HG02981 (cell line): Measurements from ENCODE around the gene TULP3.

Source experiments
- ATAC-seq: cut with Tn5 transposase; IDR thresholded peaks from one replicate; pipeline ENCODE4 v1.9.1; 2021; ENCODE audit warnings: mild to moderate bottlenecking, moderate library complexity; ENCODE audit not compliant: unreplicated experiment

Gene TULP3

DNA sequence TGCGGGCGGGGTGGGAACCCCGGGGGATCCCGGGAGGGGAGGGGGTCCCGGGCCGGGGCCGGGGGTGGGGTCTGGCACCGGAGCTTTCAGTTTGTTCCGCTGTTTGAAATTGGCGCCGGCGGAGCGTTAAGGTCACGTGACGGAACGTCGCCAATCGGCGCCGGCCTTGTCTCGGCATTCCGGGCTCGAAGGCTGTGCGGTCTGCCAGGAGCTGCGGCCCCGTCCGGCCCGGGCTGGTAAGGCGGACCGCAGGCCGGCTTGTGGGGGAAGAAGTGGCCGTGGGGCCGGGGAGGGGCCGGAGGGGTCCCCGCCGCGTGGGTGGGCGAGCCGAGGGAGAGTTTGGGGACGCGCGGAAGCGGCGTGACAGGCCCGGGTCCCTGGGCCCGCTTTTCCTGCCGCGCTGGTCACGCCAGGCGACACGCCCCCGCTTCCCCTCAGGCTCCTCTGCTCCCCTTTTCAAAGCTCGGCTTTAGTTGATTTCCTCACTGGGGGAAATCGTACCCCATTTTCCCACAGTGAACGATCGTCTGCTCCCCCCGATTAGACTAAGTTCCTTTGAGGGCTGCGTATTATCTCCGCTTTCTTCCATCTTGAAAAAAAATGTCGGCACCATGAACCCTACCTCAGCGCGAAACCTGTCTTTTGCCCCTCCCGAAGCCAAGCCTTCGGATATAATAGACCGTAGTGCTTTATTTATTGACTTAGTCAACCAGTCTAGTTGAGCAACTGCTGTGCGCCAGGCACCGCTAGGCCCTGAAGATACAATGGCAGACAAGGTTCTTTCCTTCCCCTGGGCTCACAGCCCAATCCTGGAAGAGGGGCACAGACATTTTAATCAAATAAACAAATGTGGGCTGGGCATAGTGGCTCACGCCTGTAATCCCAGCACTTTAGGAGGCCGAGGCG, 13.4 kb upstream of the TULP3 start, which contains the start of the genes FOXM1 and RHNO1:
FOXM1 (minus strand) TSS at position 128 of the 906 bp plus-strand sequence. CDS start 2,696 bp downstream, outside the sequence.
RHNO1 (plus strand) TSS at position 177 of the 906 bp plus-strand sequence. CDS start 8,144 bp downstream, outside the sequence.
- ATAC-seq, result peak; percentile 71

DNA sequence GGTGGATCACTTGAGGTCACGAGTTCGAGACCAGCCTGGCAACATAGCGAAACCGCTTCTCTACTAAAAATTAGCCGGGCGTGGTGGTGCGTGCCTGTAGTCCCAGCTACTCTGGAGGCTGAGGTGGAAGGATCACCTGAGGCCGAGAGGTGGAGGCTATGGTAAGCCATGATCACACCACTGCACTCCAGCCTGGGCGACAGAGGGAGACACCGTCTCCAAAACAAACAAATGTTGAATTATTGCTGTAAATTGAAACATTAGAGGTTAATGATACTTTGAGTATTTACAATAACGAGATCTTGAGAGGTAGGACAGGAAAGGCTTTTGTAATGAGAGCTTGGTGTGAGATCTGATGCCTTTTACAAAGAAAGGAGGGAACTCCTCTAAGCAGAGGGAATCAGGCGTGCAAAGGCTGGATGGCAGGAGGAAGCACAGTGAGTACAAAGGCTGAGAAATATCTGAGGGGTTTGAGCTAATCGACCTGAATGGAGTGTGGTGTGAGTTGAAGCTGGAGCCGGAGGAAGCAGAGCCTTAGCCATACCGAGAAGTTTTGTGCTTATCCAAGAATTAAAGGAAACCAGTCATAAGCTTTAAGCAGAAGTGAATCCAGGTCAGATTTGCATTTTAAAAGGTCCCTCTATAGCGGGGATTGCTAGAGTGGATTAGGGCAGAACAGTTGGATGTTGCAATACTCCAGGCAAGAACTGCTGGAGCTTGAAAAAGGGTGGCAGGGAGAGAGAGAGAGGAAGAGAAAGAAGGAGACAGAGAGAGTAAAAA, 12.5 kb upstream of the TULP3 start:
- no peak for ATAC-seq

DNA sequence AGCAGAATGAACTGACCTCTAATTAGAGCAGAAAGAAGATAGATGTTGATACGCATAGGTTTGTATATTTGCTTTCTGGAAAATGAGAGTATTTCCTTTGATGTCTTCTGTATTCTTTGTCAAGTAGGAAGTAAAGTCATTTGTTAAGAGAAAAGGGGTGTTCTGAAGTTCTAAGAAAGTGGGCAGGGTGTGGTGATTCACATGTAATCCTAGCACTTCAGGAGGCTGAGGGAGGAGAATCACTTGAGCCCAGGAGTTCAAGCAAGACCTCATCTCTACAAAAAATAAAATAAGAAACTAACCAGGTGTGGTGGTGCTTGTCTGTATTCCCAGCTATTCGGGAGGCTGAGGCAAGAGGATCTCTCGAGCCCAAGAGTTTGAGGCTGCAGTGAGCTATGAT, 10.8 kb upstream of the TULP3 start:
- no peak for ATAC-seq

DNA sequence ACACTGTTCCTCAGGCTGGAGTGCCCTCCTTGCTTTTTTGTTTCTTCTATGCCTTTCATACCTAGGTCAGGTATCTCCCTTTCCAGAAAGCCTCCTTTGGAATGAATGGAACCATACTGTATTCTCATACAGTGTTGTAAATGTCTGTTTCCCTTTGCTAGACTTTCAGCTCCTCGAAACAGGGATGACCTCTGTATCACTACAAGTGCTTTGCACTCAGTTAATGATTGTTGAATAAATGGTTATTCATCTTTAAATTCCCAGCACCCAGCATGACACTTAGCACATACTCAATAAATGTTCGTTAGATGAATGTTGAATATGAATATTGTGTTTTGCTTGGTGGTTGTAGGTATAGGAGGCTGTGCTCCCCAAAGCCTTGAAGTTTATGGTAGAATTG, 5.9 kb upstream of the TULP3 start:
- no peak for ATAC-seq

DNA sequence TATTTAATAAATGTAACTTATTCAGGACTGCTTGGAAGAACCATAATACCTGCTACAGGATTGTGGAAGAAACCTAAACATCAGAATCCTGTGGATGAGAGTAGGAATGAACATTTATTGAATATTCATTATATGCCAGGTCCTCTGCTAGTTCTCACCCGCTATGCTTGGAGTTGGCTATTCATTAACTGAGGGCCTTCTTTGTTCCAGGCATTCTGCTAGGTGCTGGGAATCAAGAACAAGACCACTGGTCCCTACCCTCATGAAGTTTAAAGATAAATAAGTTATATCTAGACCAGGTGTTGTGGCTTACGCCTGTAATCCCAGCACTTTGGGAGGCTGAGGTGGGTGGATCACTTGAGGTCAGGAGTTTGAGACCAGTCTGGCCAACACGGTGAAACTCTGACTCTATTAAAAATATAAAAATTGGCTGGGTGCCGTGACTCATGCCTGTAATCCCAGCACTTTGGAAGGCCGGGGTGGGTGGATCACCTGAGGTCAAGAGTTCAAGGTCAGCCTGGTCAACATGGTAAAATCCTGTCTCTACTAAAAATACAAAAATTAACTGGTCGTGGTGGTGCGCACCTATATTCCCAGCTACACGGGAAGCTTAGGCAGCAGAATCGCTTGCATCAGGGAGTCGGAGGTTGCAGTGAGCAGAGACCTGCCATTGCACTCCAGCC, 3.8 kb upstream of the TULP3 start:
- no peak for ATAC-seq

DNA sequence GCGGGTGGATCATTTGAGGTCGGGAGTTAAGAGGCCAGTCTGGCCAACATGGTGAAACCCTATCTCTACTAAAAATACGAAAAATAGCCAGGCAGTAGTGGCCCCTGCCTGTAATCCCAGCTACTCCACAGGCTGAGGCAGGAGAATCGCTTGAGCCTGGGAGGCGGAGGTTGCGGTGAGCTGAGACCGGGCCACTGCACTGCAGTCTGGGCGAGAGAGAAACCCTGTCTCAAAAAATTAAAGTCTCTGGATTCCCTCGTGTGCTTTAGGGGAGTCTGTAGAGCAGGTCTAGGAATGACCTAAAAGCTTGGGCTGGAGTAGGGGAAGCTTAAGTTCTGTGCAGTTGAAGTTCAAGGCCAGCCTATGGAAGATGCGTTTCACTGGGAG, 697 bp upstream of the TULP3 start:
- no peak for ATAC-seq

DNA sequence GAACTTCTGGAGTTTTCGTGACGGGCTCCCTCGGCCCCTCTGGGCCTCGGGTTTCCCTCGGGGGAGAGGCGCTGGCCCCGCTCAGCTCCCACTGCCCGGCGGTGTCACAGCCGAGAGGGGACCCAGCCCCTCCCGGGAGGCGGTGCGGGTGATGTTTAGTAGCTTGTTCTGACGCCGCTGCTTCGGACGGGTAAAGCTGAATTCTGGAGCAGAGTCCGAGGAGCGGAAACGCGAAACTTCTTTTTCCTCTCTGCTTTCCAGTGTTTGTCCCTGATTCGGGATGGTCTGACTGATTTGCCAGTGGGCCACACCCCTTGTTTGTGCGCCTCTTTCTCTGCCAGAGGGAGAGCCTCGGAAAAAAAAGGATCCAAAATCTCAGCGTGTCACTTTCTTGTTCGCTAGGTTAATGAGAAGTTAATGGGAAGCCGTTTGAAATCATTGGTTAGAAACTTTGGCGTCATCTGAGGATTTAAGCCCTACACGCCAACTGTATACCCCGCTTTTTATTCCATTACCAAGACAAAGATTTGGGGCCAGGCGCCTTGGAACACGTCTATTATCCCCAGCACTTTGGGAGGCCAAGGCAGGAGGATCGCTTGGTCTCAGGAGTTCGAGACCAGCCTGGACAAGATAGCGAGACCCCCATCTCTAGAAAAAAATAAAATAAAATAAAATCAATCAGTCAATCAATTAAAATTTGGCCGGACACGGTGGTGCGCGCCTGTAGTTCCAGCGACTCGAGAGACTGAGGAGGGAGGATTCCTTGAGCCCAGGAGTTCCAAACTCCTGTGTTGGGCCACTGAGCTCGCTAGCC, 756 bp downstream of the TULP3 start:
- ATAC-seq, result no peak

DNA sequence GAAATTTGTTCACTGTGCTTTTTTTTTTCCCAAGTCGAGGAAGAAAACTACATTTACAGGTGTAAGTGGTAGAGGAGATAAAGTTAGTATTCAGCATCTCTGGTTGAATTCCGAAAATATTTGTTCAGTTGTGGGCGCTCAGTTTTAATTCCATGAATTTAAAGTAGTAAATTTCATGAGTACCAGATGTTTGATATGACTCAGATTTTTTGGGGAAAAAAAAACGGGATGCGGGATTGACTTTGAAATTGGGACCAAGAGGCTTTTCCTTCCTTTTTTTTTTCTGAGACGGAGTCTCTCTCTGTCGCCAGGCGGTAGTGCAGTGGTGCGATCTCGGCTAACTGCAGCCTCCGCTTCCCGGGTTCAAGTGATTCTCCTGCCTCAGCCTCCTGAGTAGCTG, 1.6 kb downstream of the TULP3 start:
- ATAC-seq, result no peak

DNA sequence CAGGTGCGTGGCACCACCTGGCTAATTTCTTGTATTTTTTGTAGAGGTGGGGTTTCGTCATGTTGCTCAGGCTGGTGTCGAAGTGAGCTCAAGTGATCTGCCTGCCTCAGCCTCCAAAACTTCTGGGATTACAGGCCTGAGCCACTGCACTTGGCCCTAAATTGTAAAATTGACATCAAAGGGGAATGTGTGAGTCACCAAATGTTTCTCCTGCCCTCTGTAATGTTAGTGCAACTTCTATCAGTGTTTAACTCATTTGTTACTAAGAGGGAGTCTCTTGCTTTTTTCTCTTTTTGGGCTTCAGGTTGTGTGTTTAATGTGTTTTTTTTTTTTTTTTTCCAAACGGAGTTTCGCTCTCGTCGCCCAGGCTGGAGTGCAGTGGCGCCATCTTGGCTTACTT, 2.3 kb downstream of the TULP3 start:
- no peak for ATAC-seq

DNA sequence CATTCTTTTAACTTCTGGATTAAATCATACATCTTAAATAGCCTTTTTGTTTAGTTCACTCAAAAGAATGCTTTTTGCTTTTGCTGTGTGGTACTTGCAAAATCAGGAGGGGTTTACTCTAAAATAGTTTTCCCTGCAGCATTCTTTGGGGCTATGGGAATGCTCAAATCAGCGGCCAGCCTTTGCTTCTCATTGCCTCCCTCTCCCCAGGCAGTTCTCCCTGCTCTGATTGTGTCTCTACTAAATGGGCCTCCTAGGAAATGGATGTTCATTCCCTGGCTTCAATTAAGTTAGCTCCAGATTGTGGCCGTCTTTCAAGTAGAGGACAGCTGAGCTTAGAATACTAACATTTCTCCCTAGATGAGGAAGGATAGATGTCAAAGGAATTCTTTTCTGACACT, 4.4 kb downstream of the TULP3 start:
- ATAC-seq, result no peak

DNA sequence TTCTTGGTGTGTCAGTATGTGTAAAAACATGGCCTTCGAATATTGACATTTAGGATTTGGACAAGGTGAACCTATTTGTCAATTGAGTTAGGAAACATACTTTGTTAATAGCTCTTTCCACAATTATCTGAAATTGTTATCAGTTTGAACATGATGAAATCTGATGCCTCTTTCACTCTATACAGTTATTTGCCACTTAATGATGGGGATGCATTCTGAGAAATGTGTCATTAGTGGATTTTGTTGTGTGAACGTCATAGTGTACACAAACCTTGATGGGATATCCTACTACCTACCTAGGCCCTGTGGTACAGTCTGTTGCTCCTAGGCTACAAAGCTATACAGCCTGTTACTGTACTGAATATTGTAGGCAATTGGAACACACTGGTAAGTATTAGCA, 4.8 kb downstream of the TULP3 start:
- no peak for ATAC-seq

DNA sequence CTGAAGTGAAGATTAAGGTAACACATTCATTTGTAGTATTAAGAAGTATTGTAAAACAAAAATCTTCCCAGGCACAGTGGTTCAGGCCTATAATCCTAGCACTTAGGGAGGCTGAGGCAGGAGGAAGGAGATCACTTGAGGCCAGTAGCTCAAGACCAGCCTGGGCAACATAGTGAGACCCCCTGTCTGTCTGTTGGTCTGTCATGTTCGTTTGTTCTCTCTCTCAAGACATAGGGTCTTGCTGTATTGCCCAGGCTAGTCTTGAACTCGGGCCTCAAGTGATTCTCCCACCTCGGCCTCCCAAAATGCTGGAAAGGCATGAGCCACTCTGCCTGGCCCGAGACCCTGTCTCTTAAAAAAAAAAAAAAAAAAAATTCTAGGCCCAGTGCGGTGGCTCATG, 6.7 kb downstream of the TULP3 start:
- no peak for ATAC-seq

DNA sequence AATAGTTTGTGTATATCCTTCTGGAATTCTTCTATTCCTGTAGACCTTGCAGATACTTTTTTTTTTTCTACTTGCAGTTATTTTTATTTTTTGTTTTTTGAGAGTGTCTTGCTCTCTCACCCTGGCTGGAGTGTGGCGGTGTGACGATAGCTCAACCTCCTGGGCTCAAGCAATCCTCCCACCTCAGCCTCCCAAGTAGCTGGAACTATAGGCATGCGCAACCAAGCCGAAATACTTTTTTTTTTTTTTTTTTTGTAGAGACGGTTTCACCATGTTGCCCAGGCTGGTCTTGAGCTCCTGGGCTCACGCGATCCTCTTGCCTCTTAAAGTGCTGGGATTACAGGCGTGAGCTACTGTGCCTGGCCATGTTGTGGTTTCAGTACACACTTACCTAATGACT, 10.0 kb downstream of the TULP3 start:
- ATAC-seq, result no peak

DNA sequence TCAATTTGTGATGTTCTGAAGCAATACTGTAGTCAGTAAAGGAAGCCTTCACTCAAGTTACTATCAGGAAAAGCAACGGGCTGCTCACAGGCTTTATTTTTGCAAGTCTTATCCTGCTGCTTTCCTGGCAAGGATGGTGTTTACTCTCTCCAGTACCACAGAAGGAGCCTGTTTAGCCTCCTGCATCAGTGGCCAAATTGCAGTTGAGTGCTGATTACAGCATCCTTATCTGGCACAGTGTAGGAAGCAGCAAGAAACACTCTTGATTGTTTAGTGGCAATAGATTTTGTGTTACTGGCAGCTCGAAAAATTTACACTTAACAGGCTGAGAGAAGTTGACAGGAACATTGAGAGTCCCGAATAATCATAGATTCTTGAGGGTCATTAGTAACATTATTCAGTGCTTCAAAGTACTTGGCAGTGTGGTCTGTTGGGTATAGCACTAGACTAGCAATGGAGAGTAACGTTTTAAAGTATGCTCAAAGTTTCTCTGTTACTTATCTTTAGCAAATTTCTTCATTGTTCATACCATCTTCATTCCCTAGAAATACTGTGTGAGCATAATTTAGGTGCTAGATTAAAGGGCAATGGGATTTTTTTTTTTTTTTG, 11.7 kb downstream of the TULP3 start:
- ATAC-seq, result no peak

DNA sequence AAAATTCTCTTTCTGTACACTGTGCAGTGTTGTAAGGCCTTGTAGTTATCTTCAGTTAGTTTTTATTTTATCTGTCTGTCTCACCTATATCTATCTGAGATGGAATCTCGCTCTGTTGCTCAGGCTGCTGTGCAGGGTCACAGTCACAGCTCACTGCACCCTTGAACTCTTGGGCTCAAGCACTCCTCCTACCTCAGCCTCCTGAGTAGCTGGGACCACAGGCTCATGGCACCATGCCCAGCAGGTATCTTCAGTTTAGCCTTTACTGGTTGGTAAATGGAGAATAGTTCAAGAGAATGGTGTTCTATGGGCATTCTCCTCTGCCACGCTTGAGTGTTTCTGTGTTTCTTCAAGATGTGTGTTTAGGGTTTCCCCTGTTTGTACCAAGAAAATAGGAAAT, 13.6 kb downstream of the TULP3 start:
- ATAC-seq, result no peak

DNA sequence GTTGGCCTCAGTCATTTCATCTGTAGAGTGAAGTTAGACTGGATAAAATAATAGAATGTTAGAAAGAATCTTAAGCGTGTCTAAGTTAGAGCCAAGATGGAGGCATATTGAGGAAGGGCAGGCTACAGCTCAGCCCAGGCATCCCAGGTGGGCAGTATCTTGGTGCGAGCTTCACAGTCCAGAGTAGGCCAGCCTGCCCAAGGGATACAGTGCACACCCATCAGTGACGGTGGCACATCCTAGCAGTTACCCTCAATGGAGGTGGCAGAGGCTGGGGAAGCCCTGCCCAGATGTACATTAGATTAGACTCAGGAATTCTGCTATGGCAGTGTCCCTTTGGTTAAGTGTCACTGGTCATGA, 21.5 kb downstream of the TULP3 start:
- no peak for ATAC-seq

DNA sequence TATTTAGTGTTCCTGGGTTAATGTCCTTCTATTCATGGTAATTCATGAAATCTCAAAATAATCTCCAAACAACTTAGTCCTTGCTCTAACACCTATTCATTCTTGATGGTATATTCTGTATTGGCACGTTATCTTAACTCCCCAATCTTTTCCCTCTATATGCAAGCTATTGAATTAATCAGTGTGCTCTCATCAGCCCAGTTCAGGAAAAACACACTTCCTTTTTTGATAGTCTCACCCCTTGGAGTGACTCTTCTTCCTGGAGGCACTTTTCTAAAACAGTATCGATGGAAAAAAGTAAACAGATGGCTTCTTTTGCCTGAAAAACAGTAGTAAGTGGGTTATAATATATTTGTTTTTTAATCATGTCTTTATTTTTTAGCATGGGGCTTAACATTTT, 28.6 kb downstream of the TULP3 start:
- ATAC-seq, result no peak

DNA sequence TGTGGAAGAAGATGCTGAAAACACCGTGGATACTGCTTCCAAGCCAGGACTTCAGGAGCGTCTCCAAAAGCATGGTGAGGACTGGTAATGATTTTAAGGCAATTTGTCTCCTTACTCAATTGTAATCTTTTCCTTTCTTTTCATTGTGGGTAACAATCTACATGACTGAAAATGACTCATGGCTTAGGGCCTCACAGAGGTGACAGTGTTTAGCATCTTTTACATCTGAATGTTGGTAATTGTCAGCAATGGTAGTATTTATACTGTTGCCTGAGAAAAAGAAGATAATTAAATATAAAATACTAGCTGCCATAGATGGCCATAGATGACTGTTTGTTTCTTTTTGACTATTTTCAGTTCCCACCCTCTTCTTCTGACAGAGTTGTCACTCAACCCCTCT, 31.6 kb downstream of the TULP3 start:
- ATAC-seq, result no peak

DNA sequence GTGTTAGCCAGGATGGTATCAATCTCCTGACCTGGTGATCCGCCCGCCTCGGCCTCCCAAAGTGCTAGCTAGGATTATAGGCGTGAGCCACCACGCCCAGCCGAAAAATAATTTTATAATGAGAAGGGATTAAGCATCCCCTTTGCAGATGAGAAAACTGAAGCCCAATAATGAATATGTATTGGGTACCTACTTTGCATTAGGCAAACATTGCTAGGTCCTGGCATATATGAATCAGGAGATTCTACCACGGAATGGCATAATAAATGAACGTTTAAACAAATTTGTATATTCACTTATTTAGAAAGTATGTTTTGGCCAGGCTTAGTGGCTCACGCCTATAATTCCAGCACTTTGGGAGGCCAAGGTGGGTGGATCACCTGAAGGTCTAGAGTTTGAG, 32.4 kb downstream of the TULP3 start:
- ATAC-seq, result no peak

DNA sequence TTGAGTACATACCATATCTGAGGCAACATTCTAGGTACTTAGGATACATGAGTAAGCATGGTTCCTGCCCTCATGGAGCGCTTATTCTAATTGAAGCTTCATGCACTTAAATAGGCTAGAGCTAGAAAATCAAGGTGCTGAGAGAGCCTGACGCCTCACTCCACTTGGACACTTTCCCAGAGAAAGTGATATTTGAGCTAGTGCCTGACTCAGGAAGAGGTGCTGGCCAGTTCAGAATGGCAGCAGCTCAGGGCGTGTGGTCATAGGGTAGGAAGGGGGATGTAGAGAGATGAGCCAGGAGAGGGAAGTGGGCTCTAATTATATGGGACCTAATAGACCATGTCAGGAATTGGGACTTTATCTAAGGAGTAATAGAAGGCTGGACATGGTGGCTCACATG, 33.3 kb downstream of the TULP3 start:
- no peak for ATAC-seq
